Testis (tissue), 3 donors: ENCODE results near the gene APOB. TPM values are rescaled to one million over a fixed set of nuclear protein-coding genes. Genes with fewer than 3 reads are reported as not detected.

Experiments
- DNase-seq: peaks from one replicate; pipeline ENCODE4 v3.0.0-alpha.2; 2019
- H3K27ac ChIP-seq, 2 donors: fragments of 200-600 bp; sonication (generic); one replicate each; pipeline ENCODE4 v1.5.1; 2019
- H3K27me3 ChIP-seq: fragments of 200-600 bp; sonication (generic); one replicate; pipeline ENCODE4 v1.5.1; 2019
- H3K36me3 ChIP-seq: fragments of 200-600 bp; sonication (generic); one replicate; pipeline ENCODE4 v1.5.1; 2017; ENCODE audit warnings: low read depth; ENCODE audit errors: missing control alignments
- H3K4me1 ChIP-seq: fragments of 200-600 bp; sonication (generic); one replicate; pipeline ENCODE4 v1.5.1; 2019
- H3K4me3 ChIP-seq, 2 donors: fragments of 200-600 bp; sonication (generic); one replicate each; pipeline ENCODE4 v1.5.1; 2017 to 2019
- H3K9me3 ChIP-seq: fragments of 200-600 bp; sonication (generic); one replicate; pipeline ENCODE4 v1.5.1; 2017
- POLR2A ChIP-seq: fragments of 450-650 bp; IDR thresholded peaks from one replicate; pipeline ENCODE4 v1.6.1; 2017; ENCODE audit warnings: antibody characterized with exemption, mild to moderate bottlenecking, moderate library complexity
- WGBS, 2 donors: methylation state at CpG; one replicate each; pipeline ENCODE4 v1.1.5; 2018; 5-methylcytosine and 5-hydroxymethylcytosine counted together
- intact Hi-C: fragments of 100-400 bp; cut with DNase I; formaldehyde crosslinking; loops from one replicate; pipeline ENCODE4 v1.15.1; 2023; ENCODE audit warnings: low total_unique reads
- polyA plus RNA-seq: library from polyadenylated mRNA; stranded (reverse); fragments of 350-450 nt; fragmentation: Illumina TruSeq; extraction: RNeasy Lipid Tissue Mini Kit (QIAGEN cat#74804); gene quantifications from one replicate; pipeline ENCODE4 v1.2.3, GENCODE V29; 2014; ENCODE audit warnings: low read depth, low replicate concordance; ENCODE audit not compliant: insufficient read depth
- total RNA-seq, 2 donors: library from RNA; depleted of rRNA; stranded (reverse); fragments of >200 nt; gene quantifications; one replicate each; pipeline ENCODE4 v1.2.3, GENCODE V29; 2016
- TF ChIP-seq, protein P1 (sequence below), 3 experiments: fragments of 450-650 bp in 2 of 3; fragments of 200-600 bp in 1 of 3; sonication (generic) in 1 of 3; IDR thresholded peaks; one replicate each; pipeline ENCODE4 v1.5.1; 2016 to 2019; ENCODE audit warnings: antibody characterized with exemption in 3 of 3, mild to moderate bottlenecking in 2 of 3, moderate library complexity in 1 of 3

Gene APOB
- total and polyA plus RNA-seq, 3 donors from 2014 or later = 0.30 to 0.81 (median 0.39) TPM

GRCh38 chr2:20970068-20970467, 73.8 kb downstream of the APOB start:
- Histone ChIP-seq H3K27me3 (no peaks in the 10 kb centered on the region), H3K27ac (no peak overlapping the region), H3K9me3 (no peaks in the 10 kb centered on the region), H3K36me3 (no peaks in the 10 kb centered on the region), H3K4me3 (no peak overlapping the region), H3K4me1 (peaks cover 9% of the 10 kb centered on the region)
- 88 to 96% methylated on average over 4 of the region's 4 CpGs for WGBS, 2 donors
- no peak for DNase-seq
- no peak for TF ChIP-seq POLR2A
- TF ChIP-seq, protein P1, sequence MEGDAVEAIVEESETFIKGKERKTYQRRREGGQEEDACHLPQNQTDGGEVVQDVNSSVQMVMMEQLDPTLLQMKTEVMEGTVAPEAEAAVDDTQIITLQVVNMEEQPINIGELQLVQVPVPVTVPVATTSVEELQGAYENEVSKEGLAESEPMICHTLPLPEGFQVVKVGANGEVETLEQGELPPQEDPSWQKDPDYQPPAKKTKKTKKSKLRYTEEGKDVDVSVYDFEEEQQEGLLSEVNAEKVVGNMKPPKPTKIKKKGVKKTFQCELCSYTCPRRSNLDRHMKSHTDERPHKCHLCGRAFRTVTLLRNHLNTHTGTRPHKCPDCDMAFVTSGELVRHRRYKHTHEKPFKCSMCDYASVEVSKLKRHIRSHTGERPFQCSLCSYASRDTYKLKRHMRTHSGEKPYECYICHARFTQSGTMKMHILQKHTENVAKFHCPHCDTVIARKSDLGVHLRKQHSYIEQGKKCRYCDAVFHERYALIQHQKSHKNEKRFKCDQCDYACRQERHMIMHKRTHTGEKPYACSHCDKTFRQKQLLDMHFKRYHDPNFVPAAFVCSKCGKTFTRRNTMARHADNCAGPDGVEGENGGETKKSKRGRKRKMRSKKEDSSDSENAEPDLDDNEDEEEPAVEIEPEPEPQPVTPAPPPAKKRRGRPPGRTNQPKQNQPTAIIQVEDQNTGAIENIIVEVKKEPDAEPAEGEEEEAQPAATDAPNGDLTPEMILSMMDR (IDR thresholded peaks at IDR 0.05) = no peak
- intact Hi-C loops = no loop called here

DNA sequence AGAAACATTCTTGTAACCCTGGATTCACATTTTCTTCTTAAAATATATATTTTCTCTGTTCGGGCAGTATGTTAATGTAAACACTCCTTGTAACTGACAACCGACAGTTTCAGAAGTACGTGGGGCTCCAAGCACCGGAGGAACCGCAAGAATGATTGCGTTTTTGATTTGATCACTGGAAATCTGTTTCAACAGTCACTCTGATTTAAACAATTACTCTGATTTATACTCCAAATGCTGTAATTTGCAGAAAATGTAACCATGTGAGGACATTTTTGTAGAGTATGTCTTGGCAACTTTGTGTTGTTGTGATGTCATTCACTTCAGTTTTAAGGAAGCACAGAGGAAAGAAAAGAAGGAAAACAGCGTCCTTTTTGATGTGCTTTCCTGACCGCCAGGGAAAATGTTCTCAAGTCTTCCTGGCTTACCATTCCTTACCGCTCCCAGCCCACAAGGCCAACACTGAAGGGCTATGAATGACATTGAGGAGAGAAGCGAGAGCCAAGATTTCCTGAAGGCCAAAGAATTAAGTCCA, 77.7 kb downstream of the APOB start:
- Histone ChIP-seq H3K27me3 (no peaks in the 10 kb centered on the region), H3K4me3 (no peak overlapping the region), H3K9me3 (no peaks in the 10 kb centered on the region), H3K36me3 (no peaks in the 10 kb centered on the region), H3K27ac (no peak overlapping the region), H3K4me1 (no peaks in the 10 kb centered on the region)
- no peak for TF ChIP-seq POLR2A
- TF ChIP-seq, protein P1 (IDR thresholded peaks at IDR 0.05) = no peak
- intact Hi-C loops = no loop called here
- 77% methylated on average over 10 of the region's 10 CpGs for WGBS, 2 donors
- no peak for DNase-seq

GRCh38 chr2:20965221-20965620, 78.7 kb downstream of the APOB start:
- TF ChIP-seq POLR2A = no peak
- TF ChIP-seq, protein P1 (IDR thresholded peaks at IDR 0.05) = no peak
- no peak overlapping the region for H3K27ac ChIP-seq
- H3K4me1 ChIP-seq = no peaks in the 10 kb centered on the region
- no peaks in the 10 kb centered on the region for H3K9me3 ChIP-seq
- H3K4me3 ChIP-seq = no peak overlapping the region
- no peak for DNase-seq
- intact Hi-C loops = no loop called here
- whole genome bisulfite sequencing, 2 donors = 87 to 92% methylated on average over 3 to 5 of the region's 5 CpGs
- H3K36me3 ChIP-seq = no peaks in the 10 kb centered on the region
- H3K27me3 ChIP-seq = no peaks in the 10 kb centered on the region

DNA sequence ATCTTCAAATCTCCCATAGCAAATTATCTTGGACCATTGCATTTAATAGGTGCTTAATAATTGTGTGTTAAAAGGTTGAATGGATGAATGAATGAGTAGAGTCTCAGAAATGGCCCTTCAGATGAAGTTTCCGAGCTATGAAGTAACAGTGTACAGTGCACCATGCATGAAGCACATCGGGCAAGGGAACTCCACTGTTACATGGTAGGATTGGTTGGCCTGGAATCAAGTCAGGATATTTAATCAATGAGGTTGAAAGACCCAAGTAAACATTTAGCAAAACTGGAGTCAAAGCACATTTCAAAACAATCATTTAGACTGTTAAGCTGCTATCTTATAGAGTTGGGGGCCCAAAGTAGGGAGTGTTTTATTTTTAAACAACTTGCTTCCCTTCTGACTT, 80.0 kb downstream of the APOB start:
- no peaks in the 10 kb centered on the region for H3K9me3 ChIP-seq
- no peak overlapping the region for H3K27ac ChIP-seq
- no peaks in the 10 kb centered on the region for H3K4me1 ChIP-seq
- no peaks in the 10 kb centered on the region for H3K27me3 ChIP-seq
- no peak for TF ChIP-seq POLR2A
- TF ChIP-seq, protein P1 (IDR thresholded peaks at IDR 0.05) = no peak
- H3K4me3 ChIP-seq = no peak overlapping the region
- DNase-seq = no peak
- intact Hi-C loops = loop anchor here (2.0 kb wide), 1 partner anchor 301 kb away; no protein-coding TSS in a partner anchor
- H3K36me3 ChIP-seq = no peaks in the 10 kb centered on the region
- WGBS, 2 donors = 91 to 94% methylated on average over 2 of the region's 2 CpGs

DNA sequence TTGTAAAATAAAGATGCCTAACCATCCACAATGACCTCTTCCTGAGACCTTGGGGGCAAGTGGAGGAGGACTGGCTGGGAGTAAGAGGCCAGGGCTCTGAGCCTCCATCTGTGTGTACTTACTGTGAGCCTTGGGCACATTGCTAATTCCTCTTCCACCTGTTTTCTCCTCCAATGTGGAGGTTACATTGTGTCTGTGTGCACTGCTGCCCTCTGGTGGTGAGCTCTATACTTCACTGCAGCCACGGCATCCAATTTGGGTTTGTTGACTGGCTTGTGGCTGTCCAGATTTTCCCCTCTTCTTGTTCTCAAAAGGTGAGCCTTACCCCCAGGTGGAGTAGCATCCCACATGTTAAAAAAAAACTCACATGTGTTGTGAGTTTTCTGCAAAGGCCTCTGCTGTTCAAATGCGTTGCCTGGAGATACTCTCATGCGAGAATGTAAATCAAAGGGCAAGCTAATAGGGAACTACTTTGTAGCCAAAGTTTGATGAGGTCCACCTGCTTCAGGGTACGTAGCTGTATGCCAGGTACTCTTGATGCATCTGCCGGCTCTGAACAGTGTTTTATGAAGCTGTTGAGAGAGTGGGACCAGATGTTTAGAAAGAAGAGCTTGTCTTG, 80.8 kb downstream of the APOB start:
- H3K9me3 ChIP-seq = no peaks in the 10 kb centered on the region
- no peaks in the 10 kb centered on the region for H3K4me1 ChIP-seq
- 39 to 46% methylated on average over 5 of the region's 5 CpGs for WGBS, 2 donors
- H3K27me3 ChIP-seq = no peaks in the 10 kb centered on the region
- peak; percentile 84 for DNase-seq
- no peaks in the 10 kb centered on the region for H3K36me3 ChIP-seq
- intact Hi-C loops = loop anchor here (2.0 kb wide), 1 partner anchor 300 kb away; no protein-coding TSS in a partner anchor
- no peak overlapping the region for H3K4me3 ChIP-seq
- TF ChIP-seq, protein P1 (IDR thresholded peaks at IDR 0.05) = peak; percentile 72 to 88 (median 86)
- TF ChIP-seq POLR2A = no peak
- no peak overlapping the region for H3K27ac ChIP-seq
